ENCODE results near the gene GPHN.

DNA sequence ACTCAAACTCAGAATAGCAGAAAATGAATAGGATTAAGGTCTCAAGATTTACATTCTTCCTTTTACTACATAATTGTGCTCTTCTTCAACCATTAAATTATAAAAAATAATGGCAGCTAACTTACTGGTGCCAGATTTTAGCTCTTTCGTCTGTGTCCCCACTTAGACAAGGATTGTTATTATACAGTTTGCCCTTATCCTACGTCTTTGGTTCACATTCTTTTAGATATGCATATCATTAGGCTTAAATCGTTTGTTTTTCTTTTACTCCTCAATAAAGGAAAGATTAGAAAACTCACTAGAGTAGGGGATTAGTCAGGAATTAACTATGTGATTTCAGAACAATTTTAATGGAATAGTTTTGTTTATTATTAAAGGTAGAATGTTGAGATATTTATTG is 551.6 kb downstream of the GPHN start:
- TF ChIP-seq POLR2AphosphoS5 (IDR thresholded peaks at IDR 0.05; ENCODE audit: low read depth, low read length) (no peak), TAF1 (IDR thresholded peaks at IDR 0.05; ENCODE audit: borderline replicate concordance, insufficient read depth, low read length) (no peak)
- TF ChIP-seq, protein P1, sequence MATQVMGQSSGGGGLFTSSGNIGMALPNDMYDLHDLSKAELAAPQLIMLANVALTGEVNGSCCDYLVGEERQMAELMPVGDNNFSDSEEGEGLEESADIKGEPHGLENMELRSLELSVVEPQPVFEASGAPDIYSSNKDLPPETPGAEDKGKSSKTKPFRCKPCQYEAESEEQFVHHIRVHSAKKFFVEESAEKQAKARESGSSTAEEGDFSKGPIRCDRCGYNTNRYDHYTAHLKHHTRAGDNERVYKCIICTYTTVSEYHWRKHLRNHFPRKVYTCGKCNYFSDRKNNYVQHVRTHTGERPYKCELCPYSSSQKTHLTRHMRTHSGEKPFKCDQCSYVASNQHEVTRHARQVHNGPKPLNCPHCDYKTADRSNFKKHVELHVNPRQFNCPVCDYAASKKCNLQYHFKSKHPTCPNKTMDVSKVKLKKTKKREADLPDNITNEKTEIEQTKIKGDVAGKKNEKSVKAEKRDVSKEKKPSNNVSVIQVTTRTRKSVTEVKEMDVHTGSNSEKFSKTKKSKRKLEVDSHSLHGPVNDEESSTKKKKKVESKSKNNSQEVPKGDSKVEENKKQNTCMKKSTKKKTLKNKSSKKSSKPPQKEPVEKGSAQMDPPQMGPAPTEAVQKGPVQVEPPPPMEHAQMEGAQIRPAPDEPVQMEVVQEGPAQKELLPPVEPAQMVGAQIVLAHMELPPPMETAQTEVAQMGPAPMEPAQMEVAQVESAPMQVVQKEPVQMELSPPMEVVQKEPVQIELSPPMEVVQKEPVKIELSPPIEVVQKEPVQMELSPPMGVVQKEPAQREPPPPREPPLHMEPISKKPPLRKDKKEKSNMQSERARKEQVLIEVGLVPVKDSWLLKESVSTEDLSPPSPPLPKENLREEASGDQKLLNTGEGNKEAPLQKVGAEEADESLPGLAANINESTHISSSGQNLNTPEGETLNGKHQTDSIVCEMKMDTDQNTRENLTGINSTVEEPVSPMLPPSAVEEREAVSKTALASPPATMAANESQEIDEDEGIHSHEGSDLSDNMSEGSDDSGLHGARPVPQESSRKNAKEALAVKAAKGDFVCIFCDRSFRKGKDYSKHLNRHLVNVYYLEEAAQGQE (IDR thresholded peaks at IDR 0.05; ENCODE audit: insufficient read depth in 1 of 2, low read depth in 2 of 2, low read length in 2 of 2) = no peak

All from PFSK-1 (cell line).